ENCODE data around the gene DDIT3. TPM values are rescaled to one million over a fixed set of nuclear protein-coding genes. Genes with fewer than 3 reads are reported as not detected.
"Not testable (repeated sequence)": the region's sequence is repeated elsewhere in the genome, so short reads cannot be mapped to it uniquely, and the experiment has no call there.

The DDIT3 gene
- polyA plus RNA-seq, 10 donors: 9.9 to 13.4 (median 11.4) TPM

GRCh38 chr12:57526477-57527126 lies 6.3 kb upstream of the DDIT3 start:
- DNase-seq: no peak

- DNase-seq: no peak
Measured at GRCh38 chr12:57525615-57526383, 5.5 kb upstream of the DDIT3 start.

GRCh38 chr12:57524814-57525614 lies 4.7 kb upstream of the DDIT3 start:
- no peak for DNase-seq

- DNase-seq: no peak
Measured at GRCh38 chr12:57523706-57524614, 3.6 kb upstream of the DDIT3 start.

GRCh38 chr12:57522887-57523705 lies 2.8 kb upstream of the DDIT3 start:
- peak; percentile 50 to 90 (median 77) for DNase-seq

- peak; percentile 89 to 94 (median 92) for DNase-seq
Measured at GRCh38 chr12:57522011-57522886, 1.9 kb upstream of the DDIT3 start, which contains the start of gene MBD6. Gene MBD6, plus strand, starts transcription at chr12:57522824. Its CDS starts 1,480 bp downstream, at chr12:57524304.

GRCh38 chr12:57521525-57522010 lies 1.3 kb upstream of the DDIT3 start:
- DNase-seq: peak; percentile 51 to 81 (median 53)

GRCh38 chr12:57519796-57520052 lies 590 bp downstream of the DDIT3 start:
- DNase-seq: peak in 2 of 3 donors; percentile 21 to 30

GRCh38 chr12:57518920-57519795 lies 1.2 kb downstream of the DDIT3 start:
- DNase-seq: no peak

- peak in 2 of 3 donors; percentile 48 to 70 for DNase-seq
Measured at GRCh38 chr12:57518176-57518919, 2.0 kb downstream of the DDIT3 start.

GRCh38 chr12:57517718-57518117 lies 2.6 kb downstream of the DDIT3 start:
- DNase-seq: not testable (repeated sequence)

GRCh38 chr12:57517187-57517586 lies 3.1 kb downstream of the DDIT3 start:
- DNase-seq: no peak

- no peak for DNase-seq
Measured at GRCh38 chr12:57516617-57517153, 3.6 kb downstream of the DDIT3 start.

GRCh38 chr12:57515934-57516541 lies 4.3 kb downstream of the DDIT3 start:
- no peak for DNase-seq

- DNase-seq: no peak
Measured at GRCh38 chr12:57515408-57515933, 4.8 kb downstream of the DDIT3 start.

- no peak for DNase-seq
Measured at GRCh38 chr12:57514720-57515407, 5.5 kb downstream of the DDIT3 start.
